ENCODE data around the gene IL18R1.

DNA sequence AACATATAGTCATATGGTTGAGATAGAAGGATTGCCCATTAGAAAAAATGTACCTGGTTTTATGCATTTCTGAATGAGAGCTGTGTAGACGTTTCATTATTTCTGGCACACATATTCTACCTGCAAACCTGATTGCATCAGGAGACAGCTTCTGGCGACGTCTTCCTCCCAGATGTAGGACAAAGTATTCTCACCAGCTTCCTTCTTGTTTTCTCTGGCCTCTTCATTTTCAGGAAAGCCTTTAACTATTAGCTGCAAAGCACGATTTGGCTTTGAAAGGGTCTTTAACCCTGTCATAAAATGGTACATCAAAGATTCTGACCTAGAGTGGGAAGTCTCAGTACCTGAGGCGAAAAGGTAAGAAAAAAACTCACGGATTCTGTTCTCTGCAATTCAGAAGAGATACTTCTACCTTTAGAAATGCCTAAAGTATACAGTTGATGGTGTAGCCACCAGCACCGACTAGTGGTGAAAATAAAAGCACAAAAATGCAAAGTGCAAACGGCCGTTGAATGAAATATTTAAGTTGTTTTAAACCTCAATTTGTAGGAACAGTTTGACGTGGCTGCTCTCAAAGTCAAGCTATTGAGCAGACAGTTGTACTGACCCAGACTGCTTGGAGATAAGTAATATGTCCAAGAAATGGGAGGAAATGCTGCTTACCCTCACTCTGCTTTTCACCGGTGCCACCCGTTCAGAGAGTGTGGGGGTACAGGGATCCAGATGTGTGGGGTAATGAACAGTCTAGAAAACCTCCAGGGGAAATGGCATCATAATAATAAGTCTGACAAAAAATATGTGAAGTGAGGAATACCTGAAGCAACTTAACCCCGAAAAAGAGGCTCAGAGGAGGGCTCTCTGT lies 87.6 kb downstream of the IL18R1 start:
- TF ChIP-seq POLR2A (IDR thresholded peaks at IDR 0.05; ENCODE audit: low read depth, low read length) (no peak), CTCF (IDR thresholded peaks at IDR 0.05; ENCODE audit: extremely low read depth in 1 of 2, insufficient read depth in 1 of 2, low read depth in 1 of 2, low read length in 2 of 2) (peak; percentile 56 to 62), EZH2 (IDR thresholded peaks at IDR 0.05; ENCODE audit: borderline replicate concordance, low read depth, low read length, severe bottlenecking) (no peak), JUN (IDR thresholded peaks at IDR 0.05; ENCODE audit: borderline replicate concordance, insufficient read depth, insufficient read length, low read depth) (no peak), POLR2AphosphoS5 (IDR thresholded peaks at IDR 0.05; ENCODE audit: insufficient read depth, low read depth, low read length) (no peak), MYC (IDR thresholded peaks at IDR 0.05; ENCODE audit: low read depth, low read length) (no peak), FOS (IDR thresholded peaks at IDR 0.05; ENCODE audit: borderline replicate concordance, insufficient read depth, low read length) (no peak)
- TF ChIP-seq, protein P1, sequence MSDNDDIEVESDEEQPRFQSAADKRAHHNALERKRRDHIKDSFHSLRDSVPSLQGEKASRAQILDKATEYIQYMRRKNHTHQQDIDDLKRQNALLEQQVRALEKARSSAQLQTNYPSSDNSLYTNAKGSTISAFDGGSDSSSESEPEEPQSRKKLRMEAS (IDR thresholded peaks at IDR 0.05; ENCODE audit: insufficient read depth, insufficient read length): no peak

Measured in endothelial cell of umbilical vein (primary cell).